Middle frontal gyrus (tissue), 1 donor: ENCODE measurements around the gene SLC35E1.

Source experiments
- DNase-seq: peaks from one replicate; pipeline ENCODE4 v3.0.0-alpha.2; 2015; ENCODE audit warnings: low spot score; ENCODE audit errors: extremely low spot score

The SLC35E1 gene

DNA sequence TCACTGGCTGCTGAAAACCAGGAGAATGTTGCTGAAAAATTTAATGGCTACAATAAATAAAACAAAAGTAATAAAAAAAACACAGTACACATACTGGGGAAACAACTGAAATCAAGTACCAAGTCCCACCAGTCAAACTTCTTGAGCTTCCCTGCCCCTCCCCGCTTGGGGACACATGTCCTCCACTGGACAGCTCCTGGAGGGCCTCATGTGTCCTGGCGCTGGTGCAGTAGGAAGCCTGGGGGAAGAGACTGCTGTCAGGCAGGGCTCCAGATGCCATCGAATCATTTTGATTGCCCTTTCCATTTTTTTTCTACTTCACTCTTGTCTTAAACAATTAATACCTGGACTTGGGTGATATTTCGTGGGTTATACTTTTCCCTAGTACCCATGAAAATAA, 26.6 kb upstream of the SLC35E1 start:
- no peak for DNase-seq

GRCh38 chr19:16596399-16596798, 24.2 kb upstream of the SLC35E1 start:
- DNase-seq, result no peak

- no peak for DNase-seq
These were observed 22.9 kb upstream of the SLC35E1 start for GRCh38 chr19:16595097-16595496.

DNA sequence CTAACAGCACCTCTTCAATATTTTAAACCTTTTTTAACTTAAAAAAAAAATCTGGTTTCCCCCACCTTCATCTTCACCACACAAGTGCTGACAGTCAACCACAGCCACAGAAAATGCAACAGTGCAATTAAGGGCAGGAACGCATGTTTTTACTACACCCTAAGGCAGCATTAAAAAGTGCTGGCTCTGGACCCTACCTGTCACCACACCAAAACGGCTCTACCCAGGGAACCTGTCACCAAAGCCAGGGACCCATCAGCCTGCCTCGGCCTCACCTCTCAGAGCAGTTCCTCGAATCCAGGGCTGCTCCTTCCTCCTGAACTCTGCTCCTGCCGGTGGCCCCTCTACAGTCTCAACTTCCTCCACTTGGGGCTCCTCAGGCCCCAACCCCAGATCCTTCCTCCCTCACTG, 22.5 kb upstream of the SLC35E1 start:
- no peak for DNase-seq

- DNase-seq, result no peak
These were observed 21.9 kb upstream of the SLC35E1 start for GRCh38 chr19:16594131-16594586.

DNA sequence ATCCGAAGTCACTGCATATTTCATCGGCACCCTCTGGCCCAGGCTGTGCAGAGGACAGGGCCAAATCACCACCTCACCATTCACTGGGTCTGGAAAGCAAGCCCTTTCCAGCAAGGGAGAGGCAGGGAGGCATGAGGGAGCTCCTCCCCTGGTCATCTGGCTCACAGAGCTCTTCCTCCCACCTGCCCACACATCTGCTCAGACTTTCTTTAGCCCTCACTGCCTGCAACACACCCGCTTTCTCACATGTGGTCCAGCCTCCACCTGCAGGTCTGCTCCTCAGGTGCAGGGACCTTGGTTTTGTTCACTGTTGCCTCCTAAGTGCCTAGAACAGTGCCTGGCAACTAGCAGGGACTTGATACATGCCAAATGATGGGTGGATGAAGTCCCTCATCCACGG, 21.0 kb upstream of the SLC35E1 start:
- no peak for DNase-seq

DNA sequence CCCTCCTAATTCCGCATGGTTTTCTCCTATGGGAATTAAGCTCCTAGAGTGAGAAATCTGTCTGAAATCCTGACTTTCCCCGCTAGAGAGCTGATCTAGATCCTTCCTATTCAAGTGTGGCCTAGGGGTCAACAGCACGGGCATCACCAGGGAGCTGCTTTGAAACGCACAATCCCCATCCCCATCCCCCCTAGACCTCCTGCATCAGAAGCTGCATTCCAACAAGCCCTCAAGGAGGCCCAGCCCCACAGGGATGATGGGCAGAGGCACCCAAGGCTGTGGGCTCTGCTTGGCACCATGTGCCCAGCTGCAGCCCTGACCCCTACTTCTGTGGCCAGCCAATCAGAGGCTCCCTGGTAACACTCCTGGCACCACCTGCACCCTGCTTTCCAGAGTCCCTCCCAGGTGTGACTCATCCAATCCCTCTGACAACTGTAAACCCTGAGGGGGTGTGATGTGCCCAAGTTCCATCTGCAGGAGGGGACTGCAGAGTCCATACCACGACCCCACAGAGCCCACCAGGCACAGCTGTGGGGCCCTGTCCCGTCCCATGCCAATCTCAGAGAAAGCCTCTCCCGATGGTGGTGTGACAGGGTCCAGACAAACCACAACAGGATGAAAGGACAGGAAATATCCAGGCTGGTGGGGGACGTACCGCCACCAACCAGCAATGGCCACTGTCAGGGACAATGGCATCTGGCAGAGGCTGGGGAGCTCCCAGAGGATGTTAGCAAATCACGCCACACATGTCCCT, 19.8 kb upstream of the SLC35E1 start:
- DNase-seq, result no peak

DNA sequence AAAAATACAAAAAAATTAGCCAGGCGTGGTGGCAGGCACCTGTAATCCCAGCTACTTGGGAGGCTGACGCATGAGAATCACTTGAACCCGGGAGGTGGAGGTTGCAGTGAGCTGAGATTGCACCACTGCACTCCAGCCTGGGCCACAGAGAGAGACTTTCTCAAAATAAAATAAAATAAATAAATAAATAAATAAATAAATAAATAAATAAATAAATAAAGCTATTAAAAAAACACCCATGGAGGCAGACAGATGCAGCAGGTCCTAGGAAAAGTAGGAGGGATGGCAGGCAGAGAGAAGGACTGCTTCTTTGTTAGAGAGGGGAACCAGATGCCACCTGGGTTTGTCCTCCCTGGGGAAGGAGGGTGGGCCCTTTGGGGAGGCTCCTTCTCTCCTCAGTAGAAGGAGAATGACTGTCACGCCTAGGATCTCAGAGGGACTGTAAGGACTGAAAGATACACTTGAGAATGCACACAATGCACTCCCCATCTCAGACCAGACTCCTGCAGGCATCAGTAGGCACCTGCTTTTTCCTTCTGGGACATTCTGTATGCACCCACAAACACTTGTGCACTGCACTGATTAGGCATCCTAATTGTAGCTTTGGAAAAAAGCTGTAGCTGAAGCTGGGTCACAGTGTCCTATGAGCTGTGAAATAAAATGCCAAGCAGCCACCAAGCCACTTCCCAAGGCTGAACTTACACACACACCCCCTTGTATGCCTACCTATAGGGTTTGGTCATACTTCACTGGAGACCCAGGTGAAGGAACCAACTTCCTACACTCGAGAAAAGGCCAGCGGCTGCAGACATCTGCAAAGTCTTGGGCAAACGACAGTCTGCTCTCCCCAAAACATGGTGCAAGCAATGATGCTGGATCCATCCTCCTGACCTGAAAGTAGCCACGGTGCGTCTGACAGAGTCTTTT, 18.9 kb upstream of the SLC35E1 start:
- DNase-seq, result no peak

DNA sequence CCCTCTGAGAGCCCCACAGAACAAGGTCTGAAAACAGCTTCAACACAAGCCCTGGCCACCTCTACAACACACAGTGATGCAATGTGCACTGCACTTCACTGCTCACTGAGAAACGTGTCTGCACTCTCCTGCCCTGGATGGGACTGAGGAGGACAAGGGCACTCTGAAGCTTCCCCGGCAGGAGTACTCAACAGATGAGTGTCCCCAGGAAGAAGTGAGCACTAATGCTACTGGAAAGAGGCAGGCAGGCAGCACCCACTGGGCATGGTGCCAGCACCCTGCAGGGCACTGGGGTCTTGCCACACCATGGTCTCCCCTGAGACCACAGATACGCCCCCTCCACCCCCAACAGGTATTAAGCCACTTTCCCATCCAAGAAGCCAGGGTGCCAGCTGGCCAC, 17.7 kb upstream of the SLC35E1 start:
- DNase-seq, result no peak

- DNase-seq, result no peak
These were observed 16.8 kb upstream of the SLC35E1 start for GRCh38 chr19:16588824-16589577.

DNA sequence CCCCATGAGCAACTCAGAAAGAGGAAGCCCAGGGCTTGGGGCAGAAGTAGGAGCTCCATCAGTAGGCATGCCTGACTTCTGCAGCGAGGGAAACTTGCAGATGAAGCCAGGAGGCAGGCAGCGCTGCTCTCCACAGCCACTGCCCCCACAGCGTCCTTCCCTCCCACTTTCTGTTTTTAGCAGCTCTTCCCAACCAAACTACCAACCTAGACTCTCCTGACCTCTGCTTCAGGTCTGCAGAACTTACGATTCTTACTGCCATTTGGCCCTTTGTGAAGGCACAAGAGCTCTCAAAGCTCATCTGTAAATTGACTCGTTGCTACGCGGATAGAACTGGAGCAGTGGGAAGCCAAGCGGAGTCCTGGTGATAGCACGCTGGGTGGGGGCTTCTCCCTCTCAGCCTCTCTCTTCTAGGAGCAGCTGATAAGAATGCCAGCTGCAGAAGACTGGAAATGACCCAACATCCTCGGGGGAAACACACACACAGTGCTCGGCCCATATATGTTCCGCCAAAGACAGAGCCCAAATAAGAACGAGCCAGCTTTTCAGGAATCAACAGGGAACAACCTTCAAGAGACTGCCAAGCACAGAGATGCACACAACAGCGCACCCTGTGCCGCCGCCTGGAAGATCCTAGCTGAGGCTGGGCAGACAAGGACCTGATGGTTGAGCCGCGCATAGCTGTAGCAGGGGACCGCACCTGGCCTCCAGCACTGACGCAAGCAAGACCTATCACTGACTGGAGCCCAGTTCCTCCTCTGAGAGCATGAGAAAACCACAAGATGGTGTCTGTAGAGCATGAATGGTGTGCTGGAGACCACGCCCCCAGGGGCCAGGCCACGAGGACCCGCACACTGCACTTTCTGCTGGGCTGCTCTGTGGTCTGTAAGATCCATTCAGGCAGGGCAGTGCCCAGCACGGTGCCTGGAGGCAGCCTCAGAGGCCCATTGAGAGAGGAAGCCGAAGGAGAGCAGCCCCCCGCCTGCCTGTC, 15.9 kb upstream of the SLC35E1 start:
- DNase-seq, result no peak

- DNase-seq, result no peak
These were observed 15.0 kb upstream of the SLC35E1 start for GRCh38 chr19:16586991-16587832.

GRCh38 chr19:16586477-16586871, 14.3 kb upstream of the SLC35E1 start:
- DNase-seq, result no peak

GRCh38 chr19:16585808-16586476, 13.7 kb upstream of the SLC35E1 start:
- DNase-seq, result no peak

- no peak for DNase-seq
These were observed 13.0 kb upstream of the SLC35E1 start for GRCh38 chr19:16585094-16585801.

GRCh38 chr19:16584248-16585093, 12.3 kb upstream of the SLC35E1 start:
- no peak for DNase-seq

DNA sequence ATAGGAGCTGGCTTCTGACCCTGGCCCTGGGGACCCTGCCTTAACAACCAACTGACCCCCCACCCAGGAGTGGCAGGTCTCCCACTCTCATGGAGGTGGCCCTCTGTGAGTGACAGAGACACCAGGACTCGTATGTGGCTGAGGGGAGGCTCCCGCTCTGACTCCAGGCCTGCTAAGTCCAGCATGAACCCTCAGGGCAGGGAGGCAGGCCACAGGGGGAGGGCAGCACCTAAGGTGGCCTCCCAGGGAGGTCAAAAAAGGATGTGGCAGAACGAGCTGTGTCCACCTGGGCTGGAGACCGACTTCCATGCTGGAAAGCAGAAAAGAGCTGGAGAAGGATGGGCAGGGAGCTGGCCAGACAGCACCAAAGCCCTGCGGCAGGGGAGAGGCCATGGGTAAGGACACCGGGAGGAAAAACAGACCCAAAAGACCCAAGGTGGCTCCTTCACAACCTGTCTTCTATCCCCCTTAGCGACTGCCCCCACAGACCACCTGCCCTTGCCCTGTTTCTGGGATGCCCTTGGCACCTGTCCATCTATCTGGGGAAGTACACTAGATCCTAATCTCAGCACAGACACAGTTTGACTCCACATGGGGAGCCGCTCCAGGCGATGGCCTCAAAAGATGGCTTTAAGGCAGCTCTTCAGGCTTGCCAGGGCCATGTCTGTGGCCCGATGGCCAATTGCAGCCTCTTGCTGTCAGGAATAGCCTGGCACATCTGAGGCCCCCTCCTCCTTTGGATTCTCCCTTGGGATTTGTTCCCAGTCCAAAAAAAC, 10.5 kb upstream of the SLC35E1 start:
- no peak for DNase-seq
